Ammon's horn (tissue), 1 donor: ENCODE results near the gene FBXW2.
A peak's percentile ranks its signal among the peaks of the same experiment; 100 is the strongest.
"Not testable (repeated sequence)": the region's sequence is repeated elsewhere in the genome, so short reads cannot be mapped to it uniquely, and the experiment has no call there.

Experiments used
- DNase-seq: peaks from one replicate; pipeline ENCODE4 v3.0.0-alpha.2; 2016; ENCODE audit warnings: low spot score

Gene FBXW2

DNA sequence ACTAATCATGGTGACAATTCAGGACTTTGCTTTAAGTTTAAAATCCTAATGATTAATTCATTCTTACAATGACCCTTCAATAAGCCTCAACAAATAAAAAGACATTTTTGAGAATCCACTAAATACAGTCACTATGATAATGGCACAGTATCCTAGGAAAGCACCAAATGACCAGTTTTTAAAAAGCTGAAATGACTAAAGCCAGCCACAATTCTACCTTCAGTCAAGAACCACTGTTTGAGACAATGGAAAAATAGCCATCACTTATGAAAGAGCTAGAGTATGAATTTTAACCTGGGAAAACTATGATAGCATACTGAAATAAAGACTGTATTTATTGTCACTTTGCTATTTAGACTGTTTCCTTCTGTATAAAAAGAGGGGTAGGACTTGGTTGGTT is 14.0 kb downstream of the FBXW2 start:
- no peak for DNase-seq

DNA sequence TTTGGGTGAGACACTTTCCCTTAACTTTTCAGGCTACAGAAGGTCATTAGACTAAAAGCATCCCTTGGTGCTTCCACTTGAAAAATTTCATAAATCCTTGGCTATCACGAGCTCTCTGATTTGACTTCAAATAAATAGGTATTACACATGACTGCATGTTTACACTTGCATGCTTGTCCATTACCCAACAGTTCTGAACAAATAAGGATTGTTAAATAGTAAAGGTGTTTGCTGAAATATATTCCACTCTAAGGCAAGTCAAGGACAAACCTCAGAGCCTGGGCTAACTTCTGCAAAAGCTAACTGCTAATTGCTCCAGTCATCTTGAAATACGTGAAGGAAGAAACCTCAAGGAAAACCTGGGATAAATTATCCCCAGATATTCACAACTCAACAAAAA is 14.5 kb downstream of the FBXW2 start:
- no peak for DNase-seq

DNA sequence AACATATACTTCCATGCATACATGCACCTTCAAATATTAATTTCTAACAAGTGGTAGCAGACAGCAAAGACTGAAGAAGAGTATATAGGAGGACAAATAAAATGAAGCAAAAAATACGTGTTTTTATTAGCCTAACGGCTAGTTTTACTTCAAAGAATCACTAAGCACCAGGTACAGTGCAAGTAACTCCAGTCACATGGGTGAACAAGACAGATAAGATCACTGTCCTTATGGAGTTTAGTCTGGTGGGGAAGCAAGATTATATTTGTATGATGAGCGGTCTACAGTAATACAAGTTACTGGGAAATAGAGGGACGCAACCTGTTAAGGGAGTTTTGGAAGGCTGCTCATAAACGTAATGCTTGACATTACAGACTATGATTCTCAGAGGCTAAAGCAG is 16.0 kb downstream of the FBXW2 start:
- no peak for DNase-seq

DNA sequence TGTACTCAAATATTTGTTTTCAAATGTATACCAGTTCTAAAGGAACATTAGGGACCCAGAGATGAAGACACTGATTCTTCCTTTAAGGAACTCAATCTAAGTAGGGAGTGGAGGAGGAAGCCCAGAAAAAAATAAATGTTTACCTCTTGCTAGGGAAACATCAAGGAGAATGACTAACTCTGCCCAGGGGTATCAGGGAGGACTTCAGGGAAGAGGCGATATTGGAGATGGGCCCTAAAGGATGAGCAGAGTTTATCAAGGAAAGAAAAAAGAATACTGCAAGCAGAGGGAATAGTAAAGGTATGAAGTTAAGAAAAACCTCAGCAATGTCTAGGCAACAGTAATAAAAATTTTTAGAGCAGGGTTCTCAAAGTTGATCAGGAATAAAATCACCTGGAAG is 16.4 kb downstream of the FBXW2 start:
- DNase-seq, result no peak

DNA sequence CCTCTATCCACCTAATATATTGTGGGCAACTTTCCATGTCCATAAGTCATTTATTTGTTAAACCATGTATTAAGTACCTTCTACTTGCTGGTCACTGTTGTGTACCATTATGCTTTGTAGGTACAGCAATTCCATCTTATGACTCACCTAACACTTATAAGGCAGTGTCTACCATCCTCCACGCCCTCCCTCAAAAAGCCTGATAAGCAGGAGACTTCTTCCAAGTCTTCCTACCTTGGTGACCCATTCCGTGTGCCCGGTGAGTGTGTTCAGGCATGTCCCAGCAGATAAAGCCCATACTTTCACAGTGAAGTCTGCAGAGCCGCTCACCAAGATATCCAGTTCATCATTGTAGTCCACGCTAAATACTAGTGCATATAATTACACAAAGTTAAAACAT is 17.4 kb downstream of the FBXW2 start:
- no peak for DNase-seq

DNA sequence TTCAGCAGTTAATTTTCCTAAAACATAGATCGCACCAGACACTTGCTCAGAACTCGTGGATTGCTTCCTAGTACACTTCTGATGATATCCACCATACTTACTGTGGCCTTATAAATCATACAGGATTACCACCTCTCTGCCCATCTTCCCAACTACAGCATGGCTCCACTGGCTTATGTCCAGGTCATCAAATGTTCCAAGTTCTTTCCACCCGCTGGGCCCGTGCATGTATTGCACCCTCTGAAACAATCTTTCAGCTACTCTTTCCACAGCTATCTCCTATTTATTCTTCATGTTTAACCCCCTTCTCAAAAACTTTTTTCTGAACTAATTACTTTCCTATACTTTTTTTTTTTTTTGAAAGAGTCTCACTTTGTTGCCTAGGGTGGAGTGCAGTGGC is 18.5 kb downstream of the FBXW2 start:
- no peak for DNase-seq

DNA sequence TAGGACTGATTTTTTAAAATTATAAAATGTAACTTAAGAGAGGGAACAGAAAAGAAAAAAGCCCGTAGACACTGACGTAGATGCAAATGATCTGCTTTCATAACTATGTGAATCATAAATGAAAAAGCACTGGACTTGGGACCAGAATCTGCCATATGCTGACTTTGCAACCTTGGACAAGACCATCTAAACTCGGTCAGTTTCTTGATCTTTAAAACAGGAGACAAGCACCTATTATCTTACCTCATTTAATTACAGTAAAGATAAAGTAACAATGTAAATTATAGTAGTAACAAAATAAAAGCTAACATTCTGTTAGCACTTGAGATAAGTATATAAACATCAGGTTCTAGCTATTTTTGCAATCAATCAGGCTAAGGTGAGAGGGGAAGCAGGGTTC is 20.0 kb downstream of the FBXW2 start:
- DNase-seq, result no peak

DNA sequence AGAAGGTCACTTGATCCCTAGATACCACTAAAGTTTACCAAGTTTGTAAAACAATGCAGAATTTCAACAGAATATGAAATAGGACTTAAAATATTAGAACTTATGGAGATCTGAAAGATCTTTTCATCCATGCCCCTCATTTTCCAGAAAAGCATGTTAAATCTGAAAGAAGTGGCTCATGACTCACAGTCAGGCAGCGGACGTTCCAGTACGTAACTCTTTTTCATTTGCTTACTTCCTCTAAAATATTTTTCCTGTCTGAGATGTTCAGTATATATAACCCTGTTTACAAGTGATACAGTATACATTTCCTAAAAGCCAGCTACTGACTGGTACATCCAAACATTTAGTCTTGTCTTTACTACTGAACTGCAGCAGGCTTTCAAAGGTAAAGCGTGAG is 22.3 kb downstream of the FBXW2 start:
- DNase-seq, result no peak

DNA sequence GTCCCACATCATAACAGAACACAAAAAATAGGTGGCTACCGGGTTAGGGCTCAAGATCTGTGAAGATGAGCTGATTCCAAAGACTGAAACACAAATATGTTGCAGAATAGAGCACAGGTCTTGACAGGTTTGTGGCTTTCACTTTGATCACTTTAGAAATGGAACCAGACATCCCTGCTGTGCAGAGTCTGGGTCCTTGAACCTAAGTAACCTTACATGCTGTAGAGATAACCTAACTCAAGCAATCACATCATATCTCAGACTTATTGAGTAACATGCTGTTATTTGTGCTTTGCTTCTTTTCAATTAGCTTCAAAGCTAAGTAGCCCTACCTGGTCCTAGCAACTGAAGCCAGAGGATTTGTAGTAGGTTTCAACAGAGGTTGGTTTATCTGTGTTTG is 24.3 kb downstream of the FBXW2 start:
- no peak for DNase-seq

DNA sequence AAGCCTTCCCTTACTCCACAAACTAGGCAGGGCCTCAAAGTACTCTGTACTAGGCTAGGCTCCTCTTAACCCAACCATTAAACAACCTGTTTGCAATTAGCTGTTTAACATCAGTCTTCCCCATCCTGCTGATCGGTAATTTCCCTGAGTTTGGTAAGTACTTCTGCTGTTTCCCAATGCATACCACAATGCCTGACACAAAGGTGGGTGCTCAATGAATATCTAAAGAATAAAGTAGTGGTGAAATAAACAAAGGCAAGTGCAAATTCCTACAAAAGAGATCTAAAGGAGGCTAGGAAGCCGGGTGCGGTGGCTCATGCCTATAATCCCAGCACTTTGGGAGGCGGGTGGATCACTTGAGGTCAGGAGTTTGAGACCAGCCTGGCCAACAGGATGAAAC is 25.0 kb downstream of the FBXW2 start:
- no peak for DNase-seq

DNA sequence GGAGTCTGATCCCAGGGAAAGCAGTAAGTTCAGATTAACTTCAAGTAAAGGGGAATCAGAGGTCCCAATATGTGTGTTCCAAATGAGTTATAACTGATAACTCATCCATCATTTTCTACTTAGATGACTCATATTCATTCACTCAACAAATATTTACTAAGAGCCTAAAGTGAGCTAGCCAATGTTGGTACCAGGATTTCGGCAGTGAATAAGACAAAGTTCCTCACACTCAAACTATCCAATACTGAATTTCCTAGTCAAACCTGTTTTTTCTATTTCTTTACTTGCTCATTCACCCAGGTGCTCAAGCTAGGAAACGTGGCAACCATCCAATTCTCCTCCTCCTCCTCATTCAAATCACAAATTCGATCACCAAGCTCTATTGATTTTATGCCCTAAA is 25.8 kb downstream of the FBXW2 start:
- DNase-seq, result no peak

DNA sequence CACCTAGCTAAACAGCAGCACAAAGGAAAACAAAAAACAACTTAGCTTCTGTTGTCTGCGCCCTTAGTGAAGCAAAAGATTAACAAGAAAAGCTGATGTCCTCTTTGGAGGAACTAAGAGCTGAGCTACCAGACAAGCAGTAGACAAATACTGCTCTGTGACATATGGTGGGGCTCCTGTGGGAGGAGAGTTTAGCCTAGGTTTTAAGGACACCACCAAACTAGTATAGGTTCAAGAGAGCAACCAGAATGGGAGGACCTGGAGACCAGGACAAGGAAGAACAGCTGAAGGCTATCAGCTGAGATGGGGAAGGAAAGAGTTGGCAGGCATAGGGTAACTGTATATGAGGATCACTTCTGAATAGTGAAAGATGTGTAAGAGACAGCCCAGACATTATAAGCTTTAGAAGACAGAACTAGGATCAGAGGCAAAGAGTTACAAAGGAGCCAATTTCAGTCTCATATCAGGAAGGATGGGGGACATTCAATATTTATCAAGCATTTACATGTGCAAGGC is 27.2 kb downstream of the FBXW2 start:
- no peak for DNase-seq

DNA sequence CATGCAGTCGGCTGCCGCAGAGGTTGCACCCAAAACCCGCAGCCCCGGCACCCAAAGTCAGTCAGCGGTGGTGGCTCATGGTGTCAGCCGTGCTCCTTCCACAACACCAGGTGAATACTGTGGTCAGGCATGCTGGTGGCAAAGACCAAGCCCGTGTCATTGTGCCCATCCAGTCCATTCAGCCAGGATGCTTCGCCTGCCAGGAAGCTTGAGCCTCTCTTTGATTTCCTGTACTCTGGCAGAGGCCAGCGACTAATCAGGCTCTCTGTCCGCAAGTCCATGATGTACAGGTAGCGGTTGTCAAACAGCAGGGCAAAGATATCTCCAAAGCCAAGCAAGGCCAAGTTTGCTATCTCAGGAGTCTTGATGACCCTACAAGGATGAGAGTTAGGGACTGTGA is 28.7 kb downstream of the FBXW2 start:
- DNase-seq, result no peak

DNA sequence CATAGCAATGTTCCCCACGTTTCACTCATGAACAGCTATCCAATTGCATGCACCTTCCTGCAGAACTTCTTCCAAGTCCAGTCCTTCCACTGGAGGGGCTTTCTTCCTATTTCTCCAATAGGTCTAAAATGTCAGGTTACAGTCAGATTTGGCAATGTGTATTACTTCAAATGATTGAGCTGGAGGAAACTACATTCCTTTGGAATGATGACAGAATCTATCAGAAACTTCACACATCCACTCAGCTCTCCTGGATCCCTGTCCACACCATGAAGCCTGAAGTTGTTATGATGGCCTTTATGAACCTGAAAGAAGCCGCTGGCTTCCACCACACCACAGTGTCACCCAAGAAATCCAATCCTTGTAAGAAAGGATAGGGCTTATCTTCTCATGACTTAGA is 32.2 kb downstream of the FBXW2 start:
- DNase-seq, result no peak

DNA sequence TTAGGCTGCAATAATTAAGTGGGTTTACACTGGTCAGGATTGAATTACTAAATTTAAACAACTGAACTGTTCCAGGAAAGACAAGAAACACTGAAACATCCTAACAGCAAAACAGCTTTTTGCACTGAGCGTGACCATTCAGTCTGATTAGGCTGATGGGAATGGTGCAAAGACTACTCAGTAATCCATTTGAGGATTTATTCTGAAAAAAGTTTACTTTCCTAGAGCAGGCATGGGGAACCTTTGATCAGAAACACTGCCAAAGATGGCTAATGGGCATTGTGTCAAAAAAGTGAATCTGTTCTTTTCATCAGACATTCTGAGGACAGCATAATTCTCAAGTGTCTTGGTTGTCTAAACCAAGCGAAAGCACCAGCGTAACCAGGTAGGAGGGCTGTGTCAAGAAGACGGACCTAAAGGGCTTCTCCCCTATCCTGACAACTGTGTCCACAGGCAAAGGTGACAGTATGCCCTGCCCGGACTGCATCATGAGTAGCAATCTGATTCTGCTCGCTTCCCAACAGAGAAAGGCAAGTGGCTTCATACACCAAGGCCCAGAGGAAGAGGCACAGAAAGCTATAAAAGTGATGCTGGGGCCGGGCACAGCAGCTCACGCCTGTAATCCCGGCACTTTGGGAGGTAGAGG is 33.3 kb downstream of the FBXW2 start:
- no peak for DNase-seq

DNA sequence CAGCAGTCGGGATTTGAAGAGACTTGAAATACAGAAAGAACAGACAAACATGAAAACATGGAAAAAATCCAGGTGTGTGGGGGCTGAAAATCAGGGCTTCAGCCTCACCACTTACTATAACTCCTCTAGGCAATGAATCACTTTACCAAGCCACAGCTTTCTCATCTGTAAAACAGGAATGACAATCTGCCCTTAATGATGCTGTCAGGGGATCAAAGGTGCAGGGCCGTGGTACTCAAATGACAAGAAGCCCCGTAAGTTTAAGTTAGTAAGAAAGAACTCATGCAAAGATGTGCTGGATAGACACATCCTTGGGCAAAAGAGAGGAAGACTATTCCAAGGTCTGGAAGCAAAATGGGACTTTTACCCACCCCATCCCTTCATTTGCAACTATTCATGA is 34.7 kb downstream of the FBXW2 start:
- no peak for DNase-seq

DNA sequence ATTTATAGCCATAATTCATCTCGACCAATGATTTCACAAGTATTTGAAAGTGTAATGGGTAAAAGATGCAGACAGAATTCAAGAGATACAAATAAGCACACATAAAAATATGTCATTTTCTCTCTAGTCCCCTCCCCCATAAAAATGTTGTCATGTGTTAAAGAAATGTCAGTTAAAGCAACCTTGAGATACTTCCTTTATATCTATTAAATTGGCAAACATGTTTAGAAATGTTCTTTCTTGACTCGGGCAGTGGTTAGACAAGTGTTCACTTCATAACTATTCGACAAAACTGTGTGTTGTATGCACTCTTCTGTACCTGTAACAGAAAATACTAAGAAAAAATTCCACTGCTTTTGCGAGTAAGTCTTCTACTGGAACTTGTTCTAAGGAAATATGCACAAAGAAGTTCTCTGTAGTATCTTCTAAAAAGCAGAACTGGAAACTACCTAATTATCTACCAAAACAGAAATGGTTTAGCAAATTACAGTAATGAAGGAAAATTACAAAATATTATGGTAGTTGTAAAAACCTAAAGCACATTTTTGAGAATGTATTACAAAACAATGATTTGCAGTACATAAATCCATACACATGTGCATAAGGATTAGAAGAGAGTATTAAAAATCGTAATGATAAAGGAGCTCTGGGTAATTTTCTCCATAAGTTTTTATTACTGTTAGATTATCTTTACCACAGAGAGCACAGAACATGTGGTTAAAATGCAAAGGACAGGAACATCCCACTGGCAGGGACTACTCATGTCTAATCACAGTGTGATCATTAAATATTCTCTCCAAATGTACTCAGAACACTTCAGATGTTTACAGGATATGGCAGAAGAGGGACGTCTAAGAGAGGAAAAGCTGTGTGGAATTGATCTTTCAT is 35.9 kb downstream of the FBXW2 start:
- no peak for DNase-seq

DNA sequence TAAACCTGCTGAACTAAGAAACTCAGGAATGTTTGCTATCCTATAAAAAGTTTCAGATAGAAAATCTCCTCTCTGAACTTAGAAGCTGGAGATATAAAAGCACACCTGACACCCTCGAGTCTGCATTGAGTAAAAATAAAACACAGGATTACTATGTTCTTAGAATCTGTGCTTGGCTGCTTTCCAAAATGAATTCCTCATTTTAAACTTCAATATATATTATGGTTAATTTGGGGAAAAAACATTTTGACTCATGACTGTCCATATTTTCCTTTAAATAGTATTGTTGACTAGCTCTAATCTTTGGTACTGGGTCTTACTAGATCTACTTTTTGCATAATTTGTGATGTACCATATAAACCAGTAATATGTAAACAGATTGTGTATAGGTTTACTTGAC is 36.7 kb downstream of the FBXW2 start:
- DNase-seq, result no peak

DNA sequence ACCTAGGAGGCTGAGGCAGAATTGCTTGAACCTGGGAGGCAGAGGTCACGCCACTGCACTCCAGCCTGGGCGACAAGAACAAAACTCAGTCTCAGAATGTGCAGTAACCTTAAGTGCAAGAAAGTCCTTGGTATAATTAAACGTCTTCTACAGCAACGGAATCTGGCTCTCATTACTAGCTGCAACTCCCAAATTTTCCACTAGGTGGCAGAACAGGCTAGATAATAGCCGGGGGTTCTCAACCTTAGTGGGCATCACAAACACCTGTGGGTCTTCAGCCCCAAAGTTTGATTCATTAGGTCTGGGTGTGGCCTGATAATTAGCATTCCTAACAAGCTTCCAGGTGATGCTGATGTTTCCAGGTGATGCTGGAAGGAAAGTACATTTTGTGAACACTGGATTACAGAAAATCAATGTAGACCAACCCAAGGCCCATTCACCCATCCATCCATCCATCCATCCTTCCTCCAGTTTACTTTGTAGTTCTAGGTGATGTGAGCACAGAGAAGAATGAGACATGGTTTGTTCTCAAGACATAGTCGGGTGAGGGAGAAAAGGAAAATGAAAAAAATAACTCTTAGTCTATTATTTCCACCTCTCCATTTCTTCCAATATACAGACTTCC is 37.3 kb downstream of the FBXW2 start:
- DNase-seq, result peak; percentile 56

DNA sequence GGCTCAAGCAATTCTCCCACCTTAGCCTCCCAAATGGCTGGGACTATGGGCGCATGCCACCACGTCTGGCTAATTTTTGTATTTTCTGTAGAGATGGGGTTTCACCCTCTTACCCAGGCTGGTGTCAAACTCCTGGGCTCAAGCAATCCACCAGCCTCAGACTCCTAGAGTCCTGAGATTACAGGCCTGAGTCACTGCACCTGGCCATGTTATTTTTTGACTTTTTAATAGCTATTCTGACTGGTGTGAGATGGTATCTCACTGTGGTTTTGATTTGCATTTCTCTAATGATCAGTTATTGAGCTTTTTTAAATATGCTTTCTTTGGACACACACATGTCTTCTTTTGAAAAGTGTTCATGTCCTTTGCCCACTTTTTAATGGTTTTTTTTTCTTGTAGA is 38.2 kb downstream of the FBXW2 start:
- DNase-seq, result no peak

DNA sequence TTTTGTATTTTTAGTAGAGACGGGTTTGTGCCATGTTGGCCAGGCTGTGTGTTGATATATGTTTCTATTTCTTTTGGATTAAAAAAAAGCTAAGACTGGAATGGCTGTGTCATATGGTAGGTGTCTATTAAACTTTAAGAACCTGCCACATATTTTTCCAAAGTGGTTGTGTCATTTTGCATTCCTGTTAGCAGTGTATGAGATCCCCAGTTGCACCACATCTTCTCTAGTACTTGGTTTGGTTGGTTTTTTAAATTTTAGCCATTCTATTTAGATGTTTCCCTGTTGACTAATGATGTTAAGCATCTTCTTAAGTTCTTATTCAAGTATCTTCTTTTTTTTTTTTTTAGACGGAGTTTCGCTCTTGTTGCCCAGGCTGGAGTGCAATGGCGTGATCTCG is 42.8 kb downstream of the FBXW2 start:
- no peak for DNase-seq

DNA sequence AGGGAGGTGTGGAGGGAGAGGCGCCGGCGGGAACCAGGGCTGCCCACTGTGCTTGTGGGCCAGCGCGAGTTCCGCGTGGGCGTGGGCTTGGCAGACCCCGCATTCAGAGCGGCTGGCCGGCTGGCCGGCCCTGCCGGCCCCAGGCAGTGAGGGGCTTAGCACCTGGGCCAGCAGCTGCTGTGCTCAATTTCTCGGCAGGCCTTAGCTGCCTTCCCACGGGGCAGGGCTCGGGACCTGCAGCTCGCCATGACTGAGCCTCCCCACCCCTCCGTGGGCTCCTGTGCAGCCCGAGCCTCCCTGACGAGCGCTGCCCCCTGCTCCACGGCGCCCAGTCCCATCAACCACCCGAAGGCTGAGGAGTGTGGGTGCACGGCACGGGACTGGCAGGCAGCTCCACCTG is 46.9 kb downstream of the FBXW2 start:
- not testable (repeated sequence) for DNase-seq

DNA sequence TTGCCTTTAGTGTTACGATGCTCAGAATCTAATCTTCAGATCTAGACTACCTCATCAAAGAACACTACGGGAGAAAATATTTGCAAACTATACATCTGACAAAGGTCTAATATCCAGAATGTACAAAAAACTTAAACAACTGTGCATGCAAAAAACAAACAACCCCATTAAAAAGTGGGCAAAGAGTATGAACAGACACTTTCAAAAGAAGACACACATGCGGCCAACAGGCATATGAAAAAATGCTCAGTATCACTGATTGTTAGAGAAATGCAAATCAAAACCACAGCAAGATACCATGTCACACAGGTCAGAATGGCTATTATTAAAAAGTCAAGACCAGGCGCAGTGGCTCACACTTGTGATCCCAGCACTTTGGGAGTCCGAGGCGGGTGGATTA is 47.9 kb downstream of the FBXW2 start:
- DNase-seq, result no peak
